Nucleus accumbens (tissue), 56 donors: ENCODE measurements around the gene CD320.
A peak's percentile ranks its signal among the peaks of the same experiment; 100 is the strongest.

Experiments used
- DNase-seq, 56 donors: peaks; one replicate each; lab custom pipeline; 2025; lab: John Stamatoyannopoulos, UW

Gene CD320

GRCh38 chr19:8256276-8257051 is 51.7 kb downstream of the CD320 start:
- no peak for DNase-seq

- no peak for DNase-seq
Observed at GRCh38 chr19:8255426-8256125, 52.6 kb downstream of the CD320 start.

GRCh38 chr19:8254286-8255001 is 53.7 kb downstream of the CD320 start:
- no peak for DNase-seq

- DNase-seq: no peak
Observed at GRCh38 chr19:8253678-8254077, 54.5 kb downstream of the CD320 start.

GRCh38 chr19:8252922-8253589 is 55.1 kb downstream of the CD320 start:
- DNase-seq: peak in 52 of 56 donors; percentile 6 to 89 (median 60)
